T-helper 2 cell treated with Interferon-gamma antibody and Interleukin-4, amounts not matched to agents 100 ng/mL and 5 ng/mL, for 36 hours (primary cell): ENCODE measurements around the gene BAIAP2. TPM values are rescaled to one million over a fixed set of nuclear protein-coding genes. Genes with fewer than 3 reads are reported as not detected.
"Not testable (repeated sequence)": the region's sequence is repeated elsewhere in the genome, so short reads cannot be mapped to it uniquely, and the experiment has no call there.

Source experiments
- intact Hi-C: fragments of 100-400 bp; cut with micrococcal nuclease; formaldehyde crosslinking; loops from one replicate; pipeline ENCODE4 v1.15.1; 2023
- total RNA-seq: library from RNA; stranded (reverse); gene quantifications from 2 replicates; pipeline ENCODE4 v1.2.3, GENCODE V29; 2022

Gene BAIAP2
- total RNA-seq, 1 donor from 2014 or later, result 5.5 TPM

DNA sequence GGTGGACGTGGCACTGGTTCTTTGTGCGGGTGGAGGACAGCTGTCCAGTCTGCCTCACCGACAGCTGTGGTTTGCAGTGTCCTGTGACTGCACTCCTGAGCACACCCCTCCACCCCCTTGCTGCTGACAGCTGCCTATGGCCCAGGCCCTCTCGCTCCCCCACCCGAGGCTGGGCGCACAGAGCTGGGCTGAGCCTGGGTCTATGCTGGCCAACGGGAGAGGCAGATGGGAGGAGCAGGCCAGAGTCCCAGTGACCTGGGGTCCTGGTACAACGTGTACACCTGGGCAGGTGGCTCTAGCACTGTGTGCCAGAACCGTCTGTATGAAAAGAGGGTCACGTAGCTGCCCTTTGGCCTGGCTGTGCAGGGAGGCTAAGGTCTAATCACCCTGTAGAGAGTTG, 30.5 kb downstream of the BAIAP2 start:
- intact Hi-C loops, result no loop called here

DNA sequence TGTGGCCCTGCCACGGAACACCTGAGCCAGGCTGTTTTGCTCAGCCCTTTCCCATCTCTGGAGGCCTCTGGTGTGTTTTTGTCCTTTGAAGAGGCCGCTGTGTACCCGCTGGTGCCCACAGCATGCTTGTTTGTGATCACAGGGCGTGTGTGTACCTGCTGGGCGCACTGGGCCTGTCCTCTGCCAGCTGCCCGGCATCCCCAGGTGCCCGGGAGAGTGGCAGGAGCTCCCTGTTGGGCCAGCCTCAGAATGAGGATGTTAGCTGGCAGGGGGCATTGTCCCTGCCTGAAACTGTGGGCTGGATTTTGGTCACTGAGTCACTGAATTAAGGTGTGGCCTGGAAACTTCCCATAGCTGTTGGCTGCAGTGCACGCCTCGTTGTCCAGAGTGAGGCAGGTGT, 31.1 kb downstream of the BAIAP2 start:
- intact Hi-C loops, result no loop called here

DNA sequence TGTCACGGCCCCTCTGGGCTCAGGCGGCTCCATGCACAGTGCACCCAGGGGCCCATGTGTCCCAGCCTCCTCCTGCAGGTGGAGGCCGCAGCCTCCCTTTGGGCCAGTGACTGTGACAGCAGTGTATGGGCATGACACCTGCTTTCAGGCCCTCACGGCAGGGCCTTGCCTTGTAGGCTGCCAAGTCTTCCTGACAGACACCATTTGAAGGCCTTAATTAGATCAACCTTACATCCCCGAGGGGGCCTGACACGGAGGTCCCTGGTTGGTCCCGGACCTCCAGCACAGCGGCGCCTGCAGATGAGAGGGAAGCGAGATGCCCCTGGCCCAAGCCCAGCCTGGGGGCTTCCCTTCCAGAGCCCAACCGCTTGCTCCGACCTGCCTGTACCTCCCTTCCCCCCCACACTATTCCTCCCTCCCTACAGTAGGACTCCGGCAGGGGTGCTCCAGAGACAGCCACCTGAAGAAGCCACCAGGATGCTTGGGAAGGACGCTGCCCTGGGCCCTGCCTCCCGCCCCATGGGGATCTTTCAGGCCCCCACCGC, 31.9 kb downstream of the BAIAP2 start:
- intact Hi-C loops, result no loop called here

DNA sequence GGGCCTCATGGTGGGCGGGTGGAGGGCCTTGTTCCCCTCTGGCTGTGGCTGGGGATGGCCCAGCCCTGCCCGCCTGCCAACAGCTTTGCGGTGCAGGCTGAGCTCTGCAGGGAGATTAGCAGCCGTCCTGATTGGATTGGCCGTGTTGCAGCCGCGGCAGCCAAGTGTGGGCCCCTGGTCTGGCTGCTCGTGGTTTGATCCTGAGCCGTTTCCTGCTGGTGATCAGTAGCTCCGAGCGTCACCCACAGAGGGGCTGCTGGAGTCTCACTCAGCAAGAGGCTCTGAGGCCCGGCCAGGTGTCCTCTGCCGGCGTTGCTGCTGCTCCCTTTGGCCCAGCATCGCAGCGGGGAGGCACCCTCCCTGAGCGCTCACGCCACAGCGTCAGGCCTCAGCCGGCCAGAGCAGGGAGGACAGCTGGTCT, 32.5 kb downstream of the BAIAP2 start:
- intact Hi-C loops, result no loop called here

DNA sequence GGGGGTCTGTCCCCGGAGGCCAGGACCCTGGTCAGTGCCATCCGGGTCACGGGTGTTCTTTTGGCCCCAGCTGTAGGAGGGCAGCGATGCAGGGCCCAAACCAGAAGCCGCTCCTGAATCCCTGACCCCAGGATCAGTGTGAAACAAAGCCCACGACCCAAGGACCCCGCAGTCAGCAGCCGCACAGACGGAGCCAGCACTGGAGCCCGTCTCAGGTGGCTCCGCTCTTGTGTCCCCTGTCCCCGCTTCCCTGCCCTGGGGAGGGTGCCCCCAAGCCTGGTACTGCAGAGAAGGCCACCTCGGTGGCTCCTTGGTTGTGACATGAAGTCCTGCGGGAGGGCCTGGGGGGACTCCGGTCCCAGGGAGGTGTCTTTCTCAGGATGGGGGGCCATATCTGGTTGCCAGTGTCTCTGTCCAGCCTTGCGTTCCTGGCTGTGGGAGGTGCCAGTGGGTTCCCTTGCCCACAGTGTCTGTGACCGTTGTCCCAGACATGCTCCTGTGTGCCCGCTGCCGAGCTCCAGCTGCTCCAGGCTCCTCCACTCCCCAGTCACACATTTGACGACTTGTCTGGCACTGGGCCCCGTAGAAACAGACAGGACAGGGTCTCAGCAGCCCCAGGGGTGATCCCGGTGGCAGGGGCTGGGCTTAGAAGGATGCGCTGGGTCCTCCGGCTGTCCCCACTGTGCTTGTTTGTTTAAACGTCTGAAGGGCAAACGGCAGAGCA, 33.6 kb downstream of the BAIAP2 start:
- intact Hi-C loops, result no loop called here

DNA sequence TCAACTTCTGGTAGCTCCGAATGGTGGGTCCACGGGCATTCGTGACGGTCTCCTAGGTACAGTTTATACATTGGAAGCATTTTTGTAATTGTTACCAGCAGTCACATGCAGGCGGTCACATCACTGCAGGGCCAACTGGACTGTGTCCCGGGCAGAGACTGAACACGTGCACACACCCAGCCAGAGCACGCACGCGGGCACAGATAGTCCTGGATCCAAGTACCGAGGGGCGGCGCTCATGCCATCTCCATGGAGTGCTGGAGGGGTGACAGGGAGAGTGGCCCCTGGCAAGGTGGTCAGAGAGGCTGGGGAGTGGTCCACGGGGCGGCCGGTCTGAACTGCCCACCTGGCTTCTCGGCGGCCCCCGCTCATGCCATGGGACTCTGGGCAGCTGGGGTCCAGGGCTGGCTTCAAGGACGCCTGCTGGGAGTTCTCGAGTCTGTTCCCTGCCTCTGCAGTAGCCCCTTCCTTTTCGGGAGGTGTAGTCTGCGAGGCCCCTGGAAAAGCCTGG, 34.2 kb downstream of the BAIAP2 start:
- intact Hi-C loops, result no loop called here

DNA sequence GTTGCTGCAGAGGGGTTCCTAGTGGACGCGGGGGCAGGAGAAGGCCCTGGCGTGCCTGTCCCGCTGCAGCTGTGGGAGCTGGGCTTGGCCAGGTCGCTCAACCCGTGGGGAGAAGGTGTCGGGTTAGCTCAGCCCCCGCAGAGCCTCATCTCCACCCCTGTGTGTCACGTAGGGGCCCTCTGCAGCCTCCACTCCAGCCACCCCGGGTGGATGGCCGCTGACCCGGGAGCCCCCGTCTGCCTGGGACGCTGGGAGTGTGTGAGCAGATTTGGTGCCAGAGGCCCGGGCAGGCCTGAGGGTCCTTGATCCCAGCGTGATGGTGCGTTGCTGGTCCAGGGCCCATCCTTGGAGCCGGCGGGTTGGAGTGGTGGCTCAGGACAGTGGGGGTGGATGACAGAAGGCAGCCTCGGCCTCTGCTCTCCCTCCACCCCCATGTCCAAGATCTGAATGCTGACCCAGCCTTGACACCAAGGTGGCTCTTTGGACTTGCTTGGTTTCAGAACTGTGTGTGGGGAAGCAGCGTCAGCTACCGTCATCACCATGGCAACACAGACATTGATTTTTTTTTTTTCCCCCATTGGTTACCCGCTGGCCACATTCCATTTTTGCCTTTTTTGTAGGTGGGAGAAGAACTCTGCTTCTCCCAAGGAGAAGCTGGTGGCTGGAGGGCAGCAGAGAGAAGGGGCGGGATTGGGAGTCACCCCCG, 35.7 kb downstream of the BAIAP2 start:
- intact Hi-C loops, result no loop called here

DNA sequence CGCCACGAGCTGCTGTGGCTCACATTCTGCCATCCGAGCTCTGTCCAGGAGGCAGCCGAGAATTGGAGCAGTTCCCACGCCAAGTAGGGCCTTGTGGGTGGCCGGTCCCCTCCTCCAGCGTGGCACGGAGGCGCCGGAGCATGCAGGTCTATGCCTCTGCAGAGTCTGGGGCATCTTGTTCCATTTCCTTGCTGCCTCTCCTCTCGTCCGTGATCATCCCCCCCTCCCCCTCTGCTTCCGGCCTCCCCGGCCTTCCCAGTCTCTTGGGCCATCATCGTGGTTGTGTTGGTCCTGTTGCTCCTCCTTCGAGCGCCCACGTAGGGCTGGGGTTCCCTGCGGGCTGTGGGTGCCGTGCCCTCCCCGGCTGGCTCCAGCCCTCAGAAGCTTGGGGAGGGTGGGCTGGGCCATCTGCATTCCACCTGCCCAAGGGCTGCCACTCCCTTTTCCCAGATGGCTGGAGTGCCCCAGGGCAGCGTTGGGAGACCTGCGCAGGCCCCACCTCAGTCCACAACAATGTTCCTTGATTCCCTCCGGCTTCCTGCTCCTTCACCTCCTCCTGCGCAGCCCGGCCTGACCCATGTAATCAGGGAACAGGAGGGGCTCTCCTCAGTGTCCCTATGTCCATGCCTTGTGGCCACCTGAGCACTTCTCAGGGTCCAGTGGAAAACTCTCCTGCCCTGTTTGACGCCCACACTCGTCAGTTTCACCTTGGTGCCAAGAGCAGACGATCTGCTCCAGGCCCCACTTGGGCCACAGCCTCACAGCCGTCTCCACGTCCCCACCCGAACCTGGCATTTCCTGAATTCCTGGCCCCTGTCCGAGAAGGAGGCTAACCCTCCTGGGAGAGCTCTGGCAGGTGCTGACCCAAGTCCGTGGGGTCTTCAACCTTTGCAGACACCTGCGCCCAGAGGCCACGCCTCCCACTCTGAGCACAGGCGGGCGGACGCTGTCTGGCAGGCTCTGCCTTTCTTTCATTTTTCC, 37.1 kb downstream of the BAIAP2 start:
- intact Hi-C loops, result no loop called here

DNA sequence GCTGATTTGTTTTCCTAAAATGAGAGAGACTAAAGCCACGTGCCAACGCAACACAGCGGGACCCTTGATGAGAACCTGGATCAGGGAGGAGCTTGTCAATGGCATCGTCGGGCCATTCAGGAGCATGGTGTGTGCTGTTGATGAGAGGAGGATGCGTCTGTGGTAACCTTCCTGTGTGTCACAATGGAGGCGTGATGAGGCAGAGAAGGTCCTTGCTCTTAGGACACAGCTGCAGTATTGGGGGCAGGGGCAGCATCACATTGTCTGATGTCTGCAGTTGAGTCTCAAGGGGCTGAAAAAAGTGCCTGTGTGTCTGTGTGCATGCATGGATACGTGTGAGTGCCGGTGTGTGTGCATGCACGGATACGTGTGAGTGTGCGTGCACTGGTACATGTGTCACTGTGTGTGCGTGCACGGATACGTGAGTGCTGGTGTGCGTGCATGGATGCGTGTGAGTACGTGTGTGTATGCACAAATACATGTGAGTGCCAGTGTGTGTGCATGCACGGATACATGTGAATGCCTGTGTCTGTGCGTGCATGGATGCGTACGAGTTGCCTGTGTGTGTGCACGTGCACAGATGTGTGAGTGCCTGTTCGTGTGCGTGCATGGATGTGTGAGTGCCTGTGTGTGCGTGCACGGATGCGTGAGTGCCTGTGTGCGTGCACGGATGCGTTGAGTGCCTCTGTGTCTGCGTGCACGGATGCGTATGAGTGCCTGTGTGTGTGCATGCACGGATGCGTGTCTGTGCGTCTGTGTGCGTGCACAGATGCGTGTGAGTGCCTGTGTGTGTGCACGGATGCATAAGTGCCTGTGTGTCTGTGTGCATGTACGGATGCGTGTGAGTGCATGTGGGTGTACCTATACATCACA, 39.3 kb downstream of the BAIAP2 start:
- intact Hi-C loops, result no loop called here

DNA sequence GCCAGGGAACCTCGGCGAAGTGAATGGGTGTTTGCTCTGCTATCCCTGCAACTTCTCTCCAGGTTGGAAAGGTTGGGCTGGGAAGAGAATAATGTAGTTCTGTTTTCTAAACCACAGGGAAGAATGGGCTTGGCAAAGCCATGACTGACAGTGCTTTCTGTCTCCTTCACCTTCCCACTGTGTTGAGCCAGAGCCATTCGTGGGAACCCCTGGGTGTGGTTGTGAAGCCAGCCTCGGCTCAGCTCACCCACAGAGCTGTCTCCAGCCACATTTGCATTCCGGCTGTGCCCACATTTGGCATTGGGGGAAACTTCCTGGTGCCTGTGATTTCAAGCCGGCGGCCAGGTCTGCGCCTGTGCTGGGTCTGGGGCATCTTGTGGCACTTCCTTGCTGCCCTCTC, 39.9 kb downstream of the BAIAP2 start:
- intact Hi-C loops, result no loop called here

DNA sequence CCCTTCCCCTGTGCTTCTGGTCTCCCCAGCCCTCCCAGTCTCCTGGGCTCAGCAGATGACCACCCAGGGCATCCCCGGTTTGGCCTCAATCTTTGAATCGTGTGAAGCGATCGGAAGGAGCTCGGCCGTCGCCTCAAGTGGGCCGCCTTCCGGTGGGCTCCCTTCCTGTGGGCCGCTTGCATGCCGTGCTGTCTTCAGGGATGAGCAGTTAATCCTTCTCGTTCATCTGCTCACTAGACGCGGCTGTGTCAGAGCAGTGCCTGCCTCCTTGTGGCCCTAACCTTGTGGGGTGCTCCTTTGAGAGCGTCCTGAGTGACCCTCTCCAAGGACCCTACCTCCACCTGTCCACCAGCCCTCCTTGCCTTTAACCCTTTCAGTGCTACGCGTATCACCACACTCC, 40.4 kb downstream of the BAIAP2 start:
- intact Hi-C loops, result no loop called here

DNA sequence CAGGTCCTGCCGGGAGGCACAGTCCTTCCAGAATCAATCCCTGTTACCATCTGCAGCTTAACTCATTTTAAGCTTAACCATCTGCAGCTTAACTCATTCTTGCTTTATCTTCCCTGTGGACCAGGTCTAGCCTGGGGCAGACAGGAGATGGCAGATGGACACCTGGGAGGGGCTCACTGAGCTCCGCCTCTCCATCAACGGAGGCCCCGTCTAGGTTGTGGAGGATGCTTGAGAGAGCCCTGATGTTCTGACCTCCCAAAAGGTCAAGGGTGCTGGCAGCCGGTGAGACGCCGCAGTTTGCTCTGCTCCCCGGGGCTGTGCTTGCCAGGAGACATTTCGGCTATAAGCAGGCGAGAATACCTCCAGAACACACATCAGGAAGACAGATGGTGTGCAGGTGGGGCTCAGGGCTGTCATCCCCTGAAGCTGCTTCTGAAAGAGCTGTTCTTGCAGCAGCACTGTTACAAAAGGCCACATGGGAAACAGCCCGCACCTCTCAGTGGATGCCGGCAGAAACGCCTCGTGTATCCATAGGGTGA, 41.3 kb downstream of the BAIAP2 start:
- intact Hi-C loops, result no loop called here

DNA sequence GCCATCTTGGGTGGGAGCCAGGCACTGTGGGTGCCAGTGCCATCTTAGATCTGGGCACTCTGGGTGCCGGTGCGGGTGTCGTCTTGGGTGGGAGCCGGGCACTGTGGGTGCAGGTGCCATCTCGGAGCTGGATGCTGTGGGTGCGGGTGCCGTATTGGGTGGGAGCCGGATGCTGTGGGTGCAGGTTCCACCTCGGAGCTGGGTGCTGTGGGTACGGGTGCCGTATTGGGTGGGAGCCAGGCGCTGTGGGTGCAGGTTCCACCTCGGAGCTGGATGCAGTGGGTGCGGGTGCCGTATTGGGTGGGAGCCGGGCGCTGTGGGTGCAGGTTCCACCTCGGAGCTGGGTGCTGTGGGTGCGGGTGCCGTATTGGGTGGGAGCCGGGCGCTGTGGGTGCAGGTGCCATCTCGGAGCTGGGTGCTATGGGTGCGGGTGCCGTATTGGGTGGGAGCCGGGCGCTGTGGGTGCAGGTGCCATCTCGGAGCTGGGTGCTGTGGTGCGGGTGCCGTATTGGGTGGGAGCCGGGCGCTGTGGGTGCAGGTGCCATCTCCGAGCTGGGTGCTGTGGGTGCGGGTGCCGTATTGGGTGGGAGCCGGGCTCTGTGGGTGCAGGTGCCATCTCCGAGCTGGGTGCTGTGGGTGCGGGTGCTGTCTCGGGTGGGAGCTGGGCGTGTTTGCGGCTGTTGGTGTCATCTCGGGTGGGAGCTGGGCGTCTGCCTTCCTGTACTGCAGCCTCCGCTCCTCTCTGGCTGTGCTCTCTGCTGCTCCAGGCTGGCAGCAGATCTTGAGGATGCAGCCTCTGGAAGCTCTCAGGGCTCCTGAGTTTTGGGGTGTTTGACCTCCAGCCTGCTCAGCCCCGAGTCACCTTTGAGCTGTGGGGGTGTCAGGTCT, 43.3 kb downstream of the BAIAP2 start:
- intact Hi-C loops, result not testable (repeated sequence)

DNA sequence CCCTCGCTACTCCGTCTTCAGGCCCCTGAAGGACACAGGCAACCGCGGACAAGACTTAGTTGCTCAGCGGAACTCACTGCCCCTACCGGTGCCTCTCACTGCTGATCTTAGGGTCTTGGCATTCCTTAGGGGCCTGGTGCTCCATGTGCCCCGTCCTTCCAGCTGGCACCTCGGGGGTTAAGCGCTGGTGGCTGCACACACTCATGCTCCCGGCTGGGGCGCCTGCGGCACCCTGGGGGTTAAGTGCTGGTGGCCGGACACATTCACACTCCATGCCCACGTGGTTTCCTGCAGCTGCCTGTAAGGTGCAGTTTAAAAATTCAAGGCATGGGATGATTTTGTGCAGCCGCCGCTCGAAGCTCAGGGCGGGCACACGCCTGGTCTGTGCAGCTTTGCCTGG, 45.1 kb downstream of the BAIAP2 start:
- intact Hi-C loops, result no loop called here

DNA sequence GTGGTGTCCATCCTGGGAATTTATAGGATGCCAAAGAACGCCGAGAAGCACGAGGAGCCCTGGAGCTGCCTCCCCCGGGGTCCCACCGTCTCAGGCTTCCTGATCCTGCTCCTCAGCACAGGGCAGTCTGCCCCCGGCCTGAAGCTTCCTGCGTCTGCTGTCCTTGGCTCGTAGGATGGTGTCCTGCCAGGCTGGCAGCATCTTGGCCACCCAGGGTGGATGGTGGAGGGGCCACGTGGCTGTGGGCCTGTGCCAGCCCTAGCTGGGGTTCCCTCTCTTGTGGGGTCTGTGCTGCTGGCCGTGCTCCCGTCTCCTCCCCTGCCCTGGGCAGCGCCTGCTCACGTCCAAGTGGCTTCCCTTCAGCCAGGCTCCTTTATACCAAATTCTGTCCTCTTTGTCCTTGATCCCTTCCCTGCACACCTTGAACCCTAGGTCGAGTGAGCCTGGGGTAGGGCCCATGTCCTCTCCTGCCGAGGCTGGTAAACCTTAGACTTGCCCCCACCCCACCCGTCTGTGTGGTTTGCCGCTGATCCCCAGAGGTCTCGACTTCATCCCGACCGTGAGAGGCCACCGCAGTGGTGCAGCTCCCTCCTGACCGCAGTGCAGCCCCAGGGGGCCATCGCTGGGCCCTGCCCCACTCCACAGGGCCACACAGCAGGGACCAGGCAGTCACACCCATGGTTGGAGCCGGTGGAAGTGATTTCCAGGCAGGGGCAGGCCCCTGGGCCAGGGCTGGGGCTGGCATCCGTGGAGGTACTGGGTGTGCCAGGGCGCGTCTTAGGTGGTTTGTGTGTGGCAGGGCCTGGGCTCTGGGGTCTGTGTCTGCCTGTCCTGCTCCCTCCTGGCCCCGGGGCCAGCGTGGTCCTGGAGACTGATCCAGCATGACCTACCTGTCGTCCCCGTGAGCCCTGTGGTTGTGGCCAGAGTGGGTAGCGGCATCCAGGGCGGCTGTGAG, 46.5 kb downstream of the BAIAP2 start:
- intact Hi-C loops, result no loop called here

DNA sequence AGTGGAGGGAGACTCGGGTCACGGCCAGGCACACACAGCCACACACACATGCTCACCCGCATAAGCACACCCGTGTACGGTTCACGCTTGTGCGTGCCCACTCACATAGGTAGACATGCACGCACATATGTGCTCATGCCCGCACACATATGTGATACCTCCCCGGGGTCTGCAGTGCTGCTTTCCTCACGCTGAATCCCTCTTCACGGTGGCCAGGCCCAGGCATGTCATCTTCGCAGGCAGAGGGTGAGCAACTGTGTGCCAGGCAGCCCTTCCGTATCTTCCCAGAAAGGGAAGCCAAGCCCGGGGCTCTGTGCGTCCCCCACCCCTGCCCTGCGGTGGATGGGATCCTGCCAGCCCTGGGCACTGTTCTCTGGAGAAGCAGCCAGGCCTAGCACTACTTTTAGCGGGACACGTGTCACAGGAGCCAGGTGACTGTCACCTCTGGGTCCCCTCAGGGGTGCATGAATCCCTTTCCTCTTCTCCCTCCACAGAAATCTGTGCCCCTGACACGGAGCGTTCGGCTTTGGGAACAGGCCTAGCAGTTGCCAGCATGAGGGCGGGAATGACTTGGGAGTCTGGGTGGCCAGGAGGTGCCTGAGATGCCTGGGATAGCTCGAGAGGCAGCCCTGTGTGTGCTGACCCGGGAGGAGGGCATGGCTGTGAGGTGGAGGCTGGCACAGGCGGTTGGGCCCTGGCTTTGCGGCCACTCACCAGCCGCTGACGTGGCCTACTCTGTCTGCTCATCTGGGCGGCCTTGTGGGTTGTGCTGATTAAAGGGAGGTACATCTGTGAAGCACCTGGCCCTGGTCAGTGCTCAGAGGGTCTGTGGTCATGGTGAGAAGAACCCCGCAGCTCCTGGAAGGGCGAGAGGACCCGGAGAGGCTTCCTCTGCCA, 47.5 kb downstream of the BAIAP2 start:
- intact Hi-C loops, result no loop called here
